Dedifferentiated amniotic fluid mesenchymal stem cell (primary cell): ENCODE measurements around the gene RCSD1.
A peak's percentile ranks its signal among the peaks of the same experiment; 100 is the strongest.

Source experiments
- DNase-seq: peaks from one replicate; pipeline ENCODE4 v3.0.0-alpha.2; 2016; ENCODE audit errors: extremely low spot score

RCSD1 gene

GRCh38 chr1:167668108-167668507 lies 38.1 kb downstream of the RCSD1 start:
- no peak for DNase-seq

GRCh38 chr1:167669209-167670124 lies 39.4 kb downstream of the RCSD1 start:
- no peak for DNase-seq

- no peak for DNase-seq
Measured at GRCh38 chr1:167670563-167670962, 40.5 kb downstream of the RCSD1 start.

- no peak for DNase-seq
Measured at GRCh38 chr1:167671727-167672511, 41.9 kb downstream of the RCSD1 start.

GRCh38 chr1:167672831-167673230 lies 42.8 kb downstream of the RCSD1 start:
- no peak for DNase-seq

- DNase-seq: no peak
Measured at GRCh38 chr1:167673265-167673664, 43.2 kb downstream of the RCSD1 start.

GRCh38 chr1:167674156-167674555 lies 44.1 kb downstream of the RCSD1 start:
- no peak for DNase-seq

- DNase-seq: no peak
Measured at GRCh38 chr1:167675440-167675839, 45.4 kb downstream of the RCSD1 start.

GRCh38 chr1:167676205-167676915 lies 46.3 kb downstream of the RCSD1 start:
- no peak for DNase-seq

- DNase-seq: no peak
Measured at GRCh38 chr1:167676916-167677848, 47.1 kb downstream of the RCSD1 start.

- DNase-seq: no peak
Measured at GRCh38 chr1:167678422-167678821, 48.4 kb downstream of the RCSD1 start.

GRCh38 chr1:167678838-167679237 lies 48.8 kb downstream of the RCSD1 start:
- no peak for DNase-seq

GRCh38 chr1:167679714-167680113 lies 49.7 kb downstream of the RCSD1 start:
- DNase-seq: no peak

GRCh38 chr1:167681024-167681423 lies 51.0 kb downstream of the RCSD1 start:
- DNase-seq: no peak

- no peak for DNase-seq
Measured at GRCh38 chr1:167681451-167682098, 51.5 kb downstream of the RCSD1 start.

- no peak for DNase-seq
Measured at GRCh38 chr1:167683226-167683625, 53.2 kb downstream of the RCSD1 start.

- peak; percentile 43 for DNase-seq
Measured at GRCh38 chr1:167683641-167684502, 53.8 kb downstream of the RCSD1 start.

GRCh38 chr1:167685844-167686243 lies 55.8 kb downstream of the RCSD1 start:
- DNase-seq: no peak

- peak; percentile 90 for DNase-seq
Measured at GRCh38 chr1:167687919-167688519, 58.0 kb downstream of the RCSD1 start.
